ENCODE data around the gene PRKCA. TPM values are rescaled to one million over a fixed set of nuclear protein-coding genes. Genes with fewer than 3 reads are reported as not detected.
"Not testable (repeated sequence)": the region's sequence is repeated elsewhere in the genome, so short reads cannot be mapped to it uniquely, and the experiment has no call there.

Gene PRKCA
- total RNA-seq, 4 donors from 2014 or later, result 9.0 to 76.1 (median 15.1) TPM

DNA sequence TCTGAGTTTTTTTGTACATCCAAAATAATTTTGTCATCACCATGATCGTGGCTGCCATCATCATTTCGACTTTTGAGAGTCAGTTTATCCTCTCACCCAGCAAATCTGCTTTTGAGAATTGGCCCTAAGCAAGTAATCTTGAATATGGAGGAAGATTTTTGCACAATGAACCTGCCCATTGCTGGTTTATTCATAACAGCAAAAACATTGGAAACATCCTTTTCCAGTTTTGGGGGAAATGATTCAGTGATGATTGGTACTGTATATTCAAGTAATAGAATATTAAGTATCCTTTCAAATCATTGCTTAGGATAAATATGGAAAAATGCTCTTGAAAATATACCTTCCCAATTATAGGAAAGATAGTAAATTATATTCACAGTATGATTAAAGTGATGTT is 53.1 kb downstream of the PRKCA start:
- Histone ChIP-seq H3K4me1 (no peaks in the 10 kb centered on the region), H3K27ac (no peak overlapping the region), H3K4me3 (no peak overlapping the region), H3K9me3 (no peaks in the 10 kb centered on the region), H3K27me3 (no peaks in the 10 kb centered on the region), H3K36me3 (no peaks in the 10 kb centered on the region)
- TF ChIP-seq CTCF (IDR thresholded peaks at IDR 0.05), result no peak
- TF ChIP-seq POLR2A (IDR thresholded peaks at IDR 0.05), result no peak
- no peak for DNase-seq
- intact Hi-C loops (cut with DNase I; ENCODE audit: low total_unique reads), result no loop called here

DNA sequence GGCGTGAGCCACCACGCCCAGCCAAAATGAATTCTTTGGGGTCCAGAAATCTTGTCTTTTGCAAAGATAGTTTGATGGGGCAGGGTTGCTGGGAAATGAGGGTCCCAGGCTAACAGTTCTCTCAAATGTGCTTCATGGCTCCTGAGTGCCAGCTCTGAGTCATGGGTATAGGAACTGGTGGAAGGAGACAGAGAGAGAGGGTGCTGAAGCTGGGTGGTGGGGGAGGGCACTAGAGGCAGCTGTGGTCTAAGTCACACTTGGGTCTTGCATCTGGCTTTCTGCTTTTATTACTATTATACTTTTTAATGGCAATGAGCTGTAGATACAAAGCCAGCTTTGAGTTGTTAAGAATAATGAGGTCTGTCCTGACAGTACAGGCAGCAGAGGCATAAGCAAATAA is 54.6 kb downstream of the PRKCA start:
- Histone ChIP-seq H3K4me1 (no peaks in the 10 kb centered on the region), H3K27ac (no peak overlapping the region), H3K36me3 (no peaks in the 10 kb centered on the region), H3K4me3 (no peak overlapping the region), H3K9me3 (no peaks in the 10 kb centered on the region), H3K27me3 (no peaks in the 10 kb centered on the region)
- TF ChIP-seq CTCF (IDR thresholded peaks at IDR 0.05) (no peak), POLR2A (IDR thresholded peaks at IDR 0.05) (no peak)
- intact Hi-C loops (cut with DNase I; ENCODE audit: low total_unique reads), result no loop called here
- DNase-seq, result no peak

DNA sequence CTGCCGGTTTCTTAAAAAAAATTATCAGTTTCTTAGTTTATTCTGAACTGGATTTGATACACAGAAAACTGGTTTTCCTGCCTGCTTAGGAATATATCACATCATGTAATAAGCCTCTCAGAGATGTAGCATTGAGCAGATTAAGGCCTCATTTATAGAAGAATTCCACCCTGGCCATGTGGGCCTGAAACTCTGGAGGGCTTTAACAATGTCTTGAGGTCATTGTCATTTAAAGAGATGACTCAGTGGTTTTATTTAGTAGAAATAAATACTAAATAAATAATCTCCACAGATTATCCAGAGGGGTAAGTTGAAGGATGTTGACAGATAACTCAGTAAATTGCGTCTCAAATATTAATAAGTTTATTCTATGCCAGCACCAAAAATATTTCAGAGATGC is 56.9 kb downstream of the PRKCA start:
- no peak overlapping the region for H3K27ac ChIP-seq
- no peaks in the 10 kb centered on the region for H3K9me3 ChIP-seq
- no peaks in the 10 kb centered on the region for H3K36me3 ChIP-seq
- TF ChIP-seq CTCF (IDR thresholded peaks at IDR 0.05), result no peak
- TF ChIP-seq POLR2A (IDR thresholded peaks at IDR 0.05), result no peak
- DNase-seq, result no peak
- H3K4me1 ChIP-seq, result no peaks in the 10 kb centered on the region
- no peak overlapping the region for H3K4me3 ChIP-seq
- H3K27me3 ChIP-seq, result no peaks in the 10 kb centered on the region
- intact Hi-C loops (cut with DNase I; ENCODE audit: low total_unique reads), result no loop called here

DNA sequence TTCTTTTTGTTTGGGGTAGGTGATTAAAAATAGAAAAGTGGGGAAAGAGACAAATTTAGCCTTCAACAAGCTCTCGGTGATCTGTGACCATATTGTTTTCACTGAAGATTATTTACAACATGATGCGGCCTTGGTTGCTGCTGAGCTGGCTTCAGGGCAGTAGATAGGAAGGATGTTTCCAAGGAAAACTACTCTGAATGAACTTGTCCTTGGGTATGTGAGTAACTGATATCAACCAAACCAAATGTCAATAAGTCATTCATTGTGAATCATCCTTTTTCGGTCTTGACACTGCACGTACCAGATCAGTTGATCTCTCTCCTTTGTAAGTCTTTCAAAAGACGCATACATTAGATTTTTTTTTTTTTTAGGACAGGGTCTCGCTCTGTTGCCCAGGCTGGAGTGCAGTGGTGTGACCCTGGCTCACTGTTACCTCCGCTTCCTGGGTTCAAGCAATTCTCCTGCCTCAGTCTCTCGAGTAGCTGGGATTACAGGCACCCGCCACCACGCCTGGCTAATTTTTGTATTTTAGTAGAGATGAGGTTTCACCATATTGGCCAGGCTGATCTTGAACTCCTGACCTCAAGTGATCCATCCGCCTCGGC is 58.6 kb downstream of the PRKCA start:
- H3K27me3 ChIP-seq; H3K27ac ChIP-seq; DNase-seq; intact Hi-C loops (cut with DNase I; ENCODE audit: low total_unique reads); H3K4me1 ChIP-seq; H3K9me3 ChIP-seq; H3K4me3 ChIP-seq; H3K36me3 ChIP-seq: not testable (repeated sequence)

DNA sequence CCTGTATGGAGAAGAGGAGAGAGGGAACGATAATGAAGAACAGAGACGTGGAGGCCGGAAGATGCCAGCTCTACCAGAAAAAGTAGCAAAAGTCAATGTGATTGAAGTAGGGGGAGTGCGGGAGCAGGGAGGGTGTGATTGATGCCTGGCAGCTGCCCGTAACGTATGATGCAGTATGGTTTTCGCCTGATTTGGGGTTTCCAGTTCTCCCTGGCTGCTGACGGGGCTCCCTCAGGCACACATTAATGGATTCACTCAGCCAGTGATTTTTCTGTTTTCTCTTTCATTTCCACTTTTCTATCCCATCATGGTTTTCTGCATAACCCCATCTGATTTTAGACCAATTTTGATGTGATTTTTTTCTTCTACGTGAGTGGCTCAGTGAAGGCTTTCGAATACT is 62.1 kb downstream of the PRKCA start:
- no peak for DNase-seq
- no peak overlapping the region for H3K4me3 ChIP-seq
- TF ChIP-seq POLR2A (IDR thresholded peaks at IDR 0.05), result no peak
- no peak for TF ChIP-seq CTCF (IDR thresholded peaks at IDR 0.05)
- H3K27ac ChIP-seq, result no peak overlapping the region
- no peaks in the 10 kb centered on the region for H3K9me3 ChIP-seq
- no peaks in the 10 kb centered on the region for H3K27me3 ChIP-seq
- no peaks in the 10 kb centered on the region for H3K36me3 ChIP-seq
- H3K4me1 ChIP-seq, result no peaks in the 10 kb centered on the region
- intact Hi-C loops (cut with DNase I; ENCODE audit: low total_unique reads), result no loop called here

GRCh38 chr17:66364990-66365490 is 62.6 kb downstream of the PRKCA start:
- TF ChIP-seq CTCF (IDR thresholded peaks at IDR 0.05) (no peak), POLR2A (IDR thresholded peaks at IDR 0.05) (no peak)
- intact Hi-C loops (cut with DNase I; ENCODE audit: low total_unique reads), result no loop called here

More at GRCh38 chr17:66364990-66365490, 62.6 kb downstream of the PRKCA start:
- no peak for DNase-seq
- Histone ChIP-seq H3K4me3 (no peak overlapping the region), H3K36me3 (no peaks in the 10 kb centered on the region), H3K9me3 (no peaks in the 10 kb centered on the region), H3K27ac (no peak overlapping the region), H3K27me3 (no peaks in the 10 kb centered on the region), H3K4me1 (no peaks in the 10 kb centered on the region)

Measured in uterus (tissue), 4 donors.